PFSK-1 (cell line): Measurements from ENCODE around the gene DCTN4.

Source experiments
- FOXP2 ChIP-seq: optimal IDR thresholded peaks from 2 replicates; pipeline ENCODE3; 2011; ENCODE audit warnings: borderline replicate concordance, control low read depth, inconsistent platforms; ENCODE audit not compliant: insufficient read depth; ENCODE audit errors: extremely low read length, extremely low read depth
- POLR2AphosphoS5 ChIP-seq: IDR thresholded peaks from 2 replicates; pipeline ENCODE4 v1.6.1; 2012; ENCODE audit warnings: low read depth, mild to moderate bottlenecking, control low read depth, low read length, moderate library complexity
- SIN3A ChIP-seq: IDR thresholded peaks from 2 replicates; pipeline ENCODE4 v1.6.1; 2012; ENCODE audit warnings: mild to moderate bottlenecking, low read length, moderate library complexity, borderline replicate concordance; ENCODE audit not compliant: insufficient read depth
- TAF1 ChIP-seq: IDR thresholded peaks from 2 replicates; pipeline ENCODE4 v1.6.1; 2012; ENCODE audit warnings: low read length, control low read depth, borderline replicate concordance; ENCODE audit not compliant: insufficient read depth
- TF ChIP-seq, protein P1 (sequence below), 2 experiments: IDR thresholded peaks; 2 replicates each; pipeline versions ENCODE4 v1.6.1 to v1.8.0; 2011 to 2012; ENCODE audit warnings: low read depth in 2 of 2, low read length in 2 of 2, control low read depth in 1 of 2, inconsistent platforms in 1 of 2, mild to moderate bottlenecking in 1 of 2, moderate library complexity in 1 of 2; ENCODE audit not compliant: insufficient read depth in 1 of 2

Gene DCTN4

DNA sequence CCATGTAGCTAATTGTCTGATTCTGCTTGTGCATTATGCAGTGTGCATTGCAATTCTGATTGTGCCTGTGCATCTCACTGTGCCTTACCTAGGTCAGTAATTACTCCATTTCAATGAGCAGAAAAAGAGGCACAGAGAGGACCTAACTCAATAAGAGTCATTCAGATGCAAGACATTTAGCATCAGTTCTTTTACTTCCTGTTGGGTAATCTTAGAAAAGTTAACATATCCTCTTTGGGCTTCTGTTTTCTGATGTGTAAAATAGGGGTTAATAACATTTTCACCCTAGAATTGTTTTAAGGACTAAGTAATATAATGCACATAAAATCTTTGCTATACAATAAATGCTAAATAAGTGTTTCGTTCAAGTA is 7.0 kb upstream of the DCTN4 start:
- TF ChIP-seq FOXP2: no peak
- TF ChIP-seq, protein P1, sequence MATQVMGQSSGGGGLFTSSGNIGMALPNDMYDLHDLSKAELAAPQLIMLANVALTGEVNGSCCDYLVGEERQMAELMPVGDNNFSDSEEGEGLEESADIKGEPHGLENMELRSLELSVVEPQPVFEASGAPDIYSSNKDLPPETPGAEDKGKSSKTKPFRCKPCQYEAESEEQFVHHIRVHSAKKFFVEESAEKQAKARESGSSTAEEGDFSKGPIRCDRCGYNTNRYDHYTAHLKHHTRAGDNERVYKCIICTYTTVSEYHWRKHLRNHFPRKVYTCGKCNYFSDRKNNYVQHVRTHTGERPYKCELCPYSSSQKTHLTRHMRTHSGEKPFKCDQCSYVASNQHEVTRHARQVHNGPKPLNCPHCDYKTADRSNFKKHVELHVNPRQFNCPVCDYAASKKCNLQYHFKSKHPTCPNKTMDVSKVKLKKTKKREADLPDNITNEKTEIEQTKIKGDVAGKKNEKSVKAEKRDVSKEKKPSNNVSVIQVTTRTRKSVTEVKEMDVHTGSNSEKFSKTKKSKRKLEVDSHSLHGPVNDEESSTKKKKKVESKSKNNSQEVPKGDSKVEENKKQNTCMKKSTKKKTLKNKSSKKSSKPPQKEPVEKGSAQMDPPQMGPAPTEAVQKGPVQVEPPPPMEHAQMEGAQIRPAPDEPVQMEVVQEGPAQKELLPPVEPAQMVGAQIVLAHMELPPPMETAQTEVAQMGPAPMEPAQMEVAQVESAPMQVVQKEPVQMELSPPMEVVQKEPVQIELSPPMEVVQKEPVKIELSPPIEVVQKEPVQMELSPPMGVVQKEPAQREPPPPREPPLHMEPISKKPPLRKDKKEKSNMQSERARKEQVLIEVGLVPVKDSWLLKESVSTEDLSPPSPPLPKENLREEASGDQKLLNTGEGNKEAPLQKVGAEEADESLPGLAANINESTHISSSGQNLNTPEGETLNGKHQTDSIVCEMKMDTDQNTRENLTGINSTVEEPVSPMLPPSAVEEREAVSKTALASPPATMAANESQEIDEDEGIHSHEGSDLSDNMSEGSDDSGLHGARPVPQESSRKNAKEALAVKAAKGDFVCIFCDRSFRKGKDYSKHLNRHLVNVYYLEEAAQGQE (IDR thresholded peaks at IDR 0.05; ENCODE audit: insufficient read depth in 1 of 2, low read depth in 2 of 2, low read length in 2 of 2): no peak
- TF ChIP-seq SIN3A: no peak
- TF ChIP-seq TAF1: no peak
- TF ChIP-seq POLR2AphosphoS5: no peak

DNA sequence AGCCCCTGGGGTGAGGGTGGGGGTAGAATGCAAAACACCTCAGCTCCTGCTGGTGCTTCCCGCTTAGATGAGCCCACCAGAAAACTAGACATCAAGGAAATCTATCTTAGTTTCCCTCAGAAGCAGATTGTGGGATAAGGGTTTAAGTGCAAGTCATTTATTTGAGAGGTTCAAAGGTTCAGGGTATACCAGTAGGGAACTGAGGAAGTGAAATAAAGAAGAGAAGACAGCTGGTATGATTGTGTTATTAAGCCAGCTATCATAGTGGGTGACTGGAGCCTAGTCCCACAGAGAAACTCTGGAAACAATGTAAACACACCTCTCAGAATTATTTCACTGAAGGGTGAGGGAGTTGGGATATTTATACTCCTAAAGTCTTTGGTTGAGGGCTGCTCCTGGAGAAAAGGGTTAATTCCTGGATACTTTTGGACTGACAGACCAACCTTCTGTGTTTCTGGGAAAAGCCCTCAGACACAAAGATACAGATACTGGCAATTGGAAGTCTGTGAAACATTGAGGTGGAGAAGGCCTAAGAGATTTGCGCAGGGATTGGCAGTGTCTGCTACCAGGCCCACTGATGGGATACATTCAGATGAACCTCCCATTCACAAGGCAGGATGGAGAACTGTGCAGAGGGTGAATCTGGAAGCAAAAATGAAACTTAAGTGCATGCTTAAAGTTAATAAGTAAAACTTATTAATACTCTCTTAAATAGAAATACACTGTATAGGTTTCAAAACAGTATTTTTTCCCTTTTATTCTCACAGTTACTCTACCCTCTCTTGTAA is 6.4 kb upstream of the DCTN4 start:
- TF ChIP-seq SIN3A (no peak), TAF1 (no peak), FOXP2 (no peak), POLR2AphosphoS5 (no peak)
- TF ChIP-seq, protein P1 (IDR thresholded peaks at IDR 0.05; ENCODE audit: insufficient read depth in 1 of 2, low read depth in 2 of 2, low read length in 2 of 2): no peak

DNA sequence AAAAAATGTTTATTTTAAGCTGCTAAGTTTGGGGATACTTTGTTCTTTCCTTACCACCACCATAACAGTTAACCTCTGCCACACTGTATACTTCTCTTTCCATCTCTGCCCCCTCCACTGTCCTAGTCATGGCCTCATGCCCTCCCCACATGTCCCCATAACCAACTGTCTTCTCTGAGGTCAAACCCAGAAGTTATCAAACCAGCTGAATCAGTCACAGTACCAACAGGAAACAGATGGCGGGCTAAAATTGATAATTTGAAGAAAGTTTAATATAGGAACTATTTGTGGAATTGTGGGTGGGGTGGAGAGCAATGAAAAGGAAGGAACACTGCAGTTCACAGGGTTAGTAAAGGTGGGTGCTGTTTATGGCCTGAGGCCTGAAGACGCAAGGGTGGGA is 5.7 kb upstream of the DCTN4 start:
- TF ChIP-seq SIN3A: no peak
- TF ChIP-seq POLR2AphosphoS5: no peak
- TF ChIP-seq TAF1: no peak
- TF ChIP-seq, protein P1 (IDR thresholded peaks at IDR 0.05; ENCODE audit: insufficient read depth in 1 of 2, low read depth in 2 of 2, low read length in 2 of 2): no peak
- TF ChIP-seq FOXP2: no peak

DNA sequence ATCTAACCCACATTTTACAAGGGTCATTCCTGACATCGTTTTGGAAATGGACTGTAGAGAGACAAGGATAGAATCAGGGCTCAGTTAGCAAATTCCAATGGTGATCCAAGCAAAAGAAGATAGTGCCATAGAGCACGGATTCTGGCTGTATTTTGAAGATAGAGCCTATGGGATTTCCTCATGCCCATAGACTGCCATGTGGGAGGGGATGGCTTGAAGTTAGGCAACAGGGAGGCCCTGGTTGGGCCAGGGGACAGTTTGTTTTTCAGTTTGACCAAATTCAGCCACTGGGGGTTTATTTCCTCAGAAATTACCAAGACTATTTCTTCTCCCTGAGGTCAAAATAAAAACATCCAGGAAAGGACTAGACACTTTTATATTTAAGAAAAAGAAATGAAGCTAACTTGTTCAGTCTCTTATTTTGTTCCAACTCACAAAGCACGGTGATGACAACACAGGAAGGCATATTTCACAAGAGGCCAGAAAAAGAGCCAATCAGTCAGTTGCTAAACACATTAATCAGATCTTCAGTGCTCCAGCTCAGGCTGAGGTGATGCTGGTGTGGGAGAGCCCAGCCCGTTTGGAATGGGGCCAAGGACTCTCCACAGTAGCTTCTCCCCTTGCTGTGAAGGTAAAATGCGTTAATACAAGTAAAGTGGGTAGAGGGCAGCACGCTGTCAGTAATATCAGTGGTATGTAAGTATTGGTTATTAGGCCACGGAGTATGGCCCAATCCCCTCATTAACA is 4.4 kb upstream of the DCTN4 start:
- no peak for TF ChIP-seq SIN3A
- TF ChIP-seq, protein P1 (IDR thresholded peaks at IDR 0.05; ENCODE audit: insufficient read depth in 1 of 2, low read depth in 2 of 2, low read length in 2 of 2): no peak
- no peak for TF ChIP-seq POLR2AphosphoS5
- TF ChIP-seq FOXP2: no peak
- TF ChIP-seq TAF1: no peak; the same call in 1 of the 2 replicates
